Central memory CD8-positive, alpha-beta T cell (primary cell): ENCODE measurements around the gene MIPOL1.
"Not testable (repeated sequence)": the region's sequence is repeated elsewhere in the genome, so short reads cannot be mapped to it uniquely, and the experiment has no call there.

Source experiments
- ATAC-seq: fragments of 150-1000 bp; cut with Tn5 transposase; replicated peaks from 2 replicates; pipeline ENCODE4 v1.10.0; 2022; ENCODE audit warnings: mild to moderate bottlenecking, moderate FRiP score, moderate number of reproducible peaks; ENCODE audit not compliant: poor library complexity, severe bottlenecking; ENCODE audit errors: extremely low read depth
- DNase-seq, 2 donors: peaks; one replicate each; pipeline ENCODE4 v3.0.0; 2021; ENCODE audit warnings: low spot score in 2 of 2
- H3K27ac Mint-ChIP-seq: one replicate; pipeline ENCODE4 v1.8.0; 2022; ENCODE audit warnings: low read depth, mild to moderate bottlenecking, moderate library complexity, mixed read lengths
- H3K27me3 Mint-ChIP-seq: one replicate; pipeline ENCODE4 v1.8.0; 2022; ENCODE audit warnings: mixed read lengths
- H3K36me3 Mint-ChIP-seq: one replicate; pipeline ENCODE4 v1.8.0; 2022; ENCODE audit warnings: mild to moderate bottlenecking, moderate library complexity, mixed read lengths; ENCODE audit not compliant: insufficient read depth
- H3K4me1 Mint-ChIP-seq: one replicate; pipeline ENCODE4 v1.8.0; 2022; ENCODE audit warnings: mixed read lengths
- H3K4me3 Mint-ChIP-seq: one replicate; pipeline ENCODE4 v1.8.0; 2022; ENCODE audit warnings: mild to moderate bottlenecking, moderate library complexity, mixed read lengths
- H3K9me3 Mint-ChIP-seq: one replicate; pipeline ENCODE4 v1.8.0; 2022; ENCODE audit warnings: mixed read lengths

The MIPOL1 gene

GRCh38 chr14:37279818-37280217, 82.1 kb downstream of the MIPOL1 start:
- peaks cover 9% of the 10 kb centered on the region for H3K9me3 Mint-ChIP-seq
- ATAC-seq, result no peak
- H3K27ac Mint-ChIP-seq, result no peak overlapping the region
- no peak overlapping the region for H3K4me3 Mint-ChIP-seq
- no peak for DNase-seq
- H3K36me3 Mint-ChIP-seq, result no peaks in the 10 kb centered on the region
- H3K4me1 Mint-ChIP-seq, result no peaks in the 10 kb centered on the region
- no peaks in the 10 kb centered on the region for H3K27me3 Mint-ChIP-seq

- H3K27ac Mint-ChIP-seq, result no peak overlapping the region
- H3K36me3 Mint-ChIP-seq, result no peaks in the 10 kb centered on the region
- no peaks in the 10 kb centered on the region for H3K27me3 Mint-ChIP-seq
- ATAC-seq (no peak), DNase-seq (no peak)
- H3K4me1 Mint-ChIP-seq, result no peaks in the 10 kb centered on the region
- no peak overlapping the region for H3K4me3 Mint-ChIP-seq
- peaks cover 7% of the 10 kb centered on the region for H3K9me3 Mint-ChIP-seq
Measured at GRCh38 chr14:37284760-37285159, 87.0 kb downstream of the MIPOL1 start.

GRCh38 chr14:37285220-37285619, 87.5 kb downstream of the MIPOL1 start:
- H3K36me3 Mint-ChIP-seq, result no peaks in the 10 kb centered on the region
- no peak overlapping the region for H3K27ac Mint-ChIP-seq
- no peak overlapping the region for H3K4me3 Mint-ChIP-seq
- no peaks in the 10 kb centered on the region for H3K27me3 Mint-ChIP-seq
- no peak for ATAC-seq
- DNase-seq, result no peak
- no peaks in the 10 kb centered on the region for H3K4me1 Mint-ChIP-seq
- peaks cover 2% of the 10 kb centered on the region for H3K9me3 Mint-ChIP-seq

GRCh38 chr14:37289688-37290087, 92.0 kb downstream of the MIPOL1 start:
- Mint-ChIP-seq H3K27me3 (no peaks in the 10 kb centered on the region), H3K36me3 (no peaks in the 10 kb centered on the region), H3K27ac (no peak overlapping the region), H3K4me3 (no peak overlapping the region), H3K9me3 (peaks cover 4% of the 10 kb centered on the region), H3K4me1 (no peaks in the 10 kb centered on the region)
- ATAC-seq (no peak), DNase-seq (no peak)

GRCh38 chr14:37295262-37295661, 97.5 kb downstream of the MIPOL1 start:
- H3K36me3 Mint-ChIP-seq, H3K27ac Mint-ChIP-seq, H3K4me3 Mint-ChIP-seq, H3K9me3 Mint-ChIP-seq, H3K4me1 Mint-ChIP-seq, ATAC-seq, H3K27me3 Mint-ChIP-seq, DNase-seq: not testable (repeated sequence)

GRCh38 chr14:37311252-37311651, 113.5 kb downstream of the MIPOL1 start:
- DNase-seq (no peak), ATAC-seq (no peak)
- Mint-ChIP-seq H3K27me3 (no peaks in the 10 kb centered on the region), H3K4me3 (no peak overlapping the region), H3K9me3 (peaks cover 30% of the 10 kb centered on the region), H3K27ac (no peak overlapping the region), H3K4me1 (no peaks in the 10 kb centered on the region), H3K36me3 (no peaks in the 10 kb centered on the region)

GRCh38 chr14:37318938-37319337, 121.2 kb downstream of the MIPOL1 start:
- no peaks in the 10 kb centered on the region for H3K4me1 Mint-ChIP-seq
- DNase-seq, result no peak
- H3K36me3 Mint-ChIP-seq, result no peaks in the 10 kb centered on the region
- no peak overlapping the region for H3K27ac Mint-ChIP-seq
- ATAC-seq, result no peak
- no peaks in the 10 kb centered on the region for H3K27me3 Mint-ChIP-seq
- H3K4me3 Mint-ChIP-seq, result no peak overlapping the region
- peaks cover 23% of the 10 kb centered on the region for H3K9me3 Mint-ChIP-seq

GRCh38 chr14:37320106-37320505, 122.4 kb downstream of the MIPOL1 start:
- DNase-seq, result no peak
- H3K36me3 Mint-ChIP-seq, result no peaks in the 10 kb centered on the region
- no peaks in the 10 kb centered on the region for H3K27me3 Mint-ChIP-seq
- ATAC-seq, result no peak
- no peaks in the 10 kb centered on the region for H3K4me1 Mint-ChIP-seq
- H3K9me3 Mint-ChIP-seq, result peaks cover 20% of the 10 kb centered on the region
- H3K4me3 Mint-ChIP-seq, result no peak overlapping the region
- no peak overlapping the region for H3K27ac Mint-ChIP-seq

GRCh38 chr14:37325332-37325731, 127.6 kb downstream of the MIPOL1 start:
- DNase-seq, result no peak
- no peaks in the 10 kb centered on the region for H3K4me1 Mint-ChIP-seq
- H3K27ac Mint-ChIP-seq, result no peak overlapping the region
- H3K4me3 Mint-ChIP-seq, result no peak overlapping the region
- no peaks in the 10 kb centered on the region for H3K27me3 Mint-ChIP-seq
- ATAC-seq, result no peak
- H3K36me3 Mint-ChIP-seq, result no peaks in the 10 kb centered on the region
- peaks cover 21% of the 10 kb centered on the region for H3K9me3 Mint-ChIP-seq

GRCh38 chr14:37326434-37326833, 128.7 kb downstream of the MIPOL1 start:
- no peaks in the 10 kb centered on the region for H3K36me3 Mint-ChIP-seq
- no peaks in the 10 kb centered on the region for H3K4me1 Mint-ChIP-seq
- H3K27ac Mint-ChIP-seq, result no peak overlapping the region
- DNase-seq (no peak), ATAC-seq (no peak)
- H3K9me3 Mint-ChIP-seq, result peaks cover 27% of the 10 kb centered on the region
- H3K27me3 Mint-ChIP-seq, result no peaks in the 10 kb centered on the region
- H3K4me3 Mint-ChIP-seq, result no peak overlapping the region

- not testable (repeated sequence) for DNase-seq, ATAC-seq, H3K4me1 Mint-ChIP-seq, H3K36me3 Mint-ChIP-seq, H3K27ac Mint-ChIP-seq, H3K4me3 Mint-ChIP-seq, H3K27me3 Mint-ChIP-seq
- peaks cover 28% of the 10 kb centered on the region for H3K9me3 Mint-ChIP-seq
Measured at GRCh38 chr14:37327933-37328332, 130.2 kb downstream of the MIPOL1 start.

- Mint-ChIP-seq H3K4me1 (no peaks in the 10 kb centered on the region), H3K27me3 (no peaks in the 10 kb centered on the region), H3K4me3 (no peak overlapping the region), H3K27ac (no peak overlapping the region), H3K9me3 (peaks cover 28% of the 10 kb centered on the region), H3K36me3 (no peaks in the 10 kb centered on the region)
- ATAC-seq, result no peak
- no peak for DNase-seq
Measured at GRCh38 chr14:37328673-37329072, 130.9 kb downstream of the MIPOL1 start.

- ATAC-seq (no peak), DNase-seq (no peak)
- H3K4me3 Mint-ChIP-seq, result no peak overlapping the region
- no peak overlapping the region for H3K27ac Mint-ChIP-seq
- no peaks in the 10 kb centered on the region for H3K4me1 Mint-ChIP-seq
- H3K36me3 Mint-ChIP-seq, result no peaks in the 10 kb centered on the region
- no peaks in the 10 kb centered on the region for H3K27me3 Mint-ChIP-seq
- peaks cover 28% of the 10 kb centered on the region for H3K9me3 Mint-ChIP-seq
Measured at GRCh38 chr14:37329189-37330001, 131.7 kb downstream of the MIPOL1 start.
